HepG2 (cell line): ENCODE measurements around the gene THOP1. TPM values are rescaled to one million over a fixed set of nuclear protein-coding genes. Genes with fewer than 3 reads are reported as not detected.

Source experiments
- ATM ChIP-seq: fragments of 450-650 bp; IDR thresholded peaks from 2 replicates; pipeline ENCODE4 v1.7.1; 2017; ENCODE audit warnings: mild to moderate bottlenecking, borderline replicate concordance
- ETV6 ChIP-seq: sonication (generic); formaldehyde crosslinking; conservative IDR thresholded peaks from 2 replicates; pipeline ENCODE4 v1.4.0; 2020; ENCODE audit warnings: missing genetic modification reagents
- KDM1A ChIP-seq: IDR thresholded peaks from 2 replicates; pipeline ENCODE4 v1.6.1; 2016; ENCODE audit warnings: missing compliant biosample characterization
- MIER2 ChIP-seq: IDR thresholded peaks from 2 replicates; pipeline ENCODE4 v1.6.1; 2016; ENCODE audit warnings: missing biosample characterization, missing genetic modification reagents
- MTERF4 ChIP-seq: sonication (generic); formaldehyde crosslinking; IDR thresholded peaks from 2 replicates; pipeline ENCODE4 v1.8.0; 2023; ENCODE audit warnings: mild to moderate bottlenecking, missing genetic modification reagents
- PHF20 ChIP-seq: sonication (generic); formaldehyde crosslinking; IDR thresholded peaks from 2 replicates; pipeline ENCODE4 v1.5.0; 2020; ENCODE audit warnings: mild to moderate bottlenecking, missing genetic modification reagents
- SUZ12 ChIP-seq: fragments of 150-350 bp; IDR thresholded peaks from 2 replicates; pipeline ENCODE4 v1.6.1; 2014; ENCODE audit warnings: low read depth, low read length
- TFE3 ChIP-seq: IDR thresholded peaks from 2 replicates; pipeline ENCODE4 v1.6.1; 2016
- THRA ChIP-seq: sonication (generic); formaldehyde crosslinking; IDR thresholded peaks from 2 replicates; pipeline ENCODE4 v1.4.0; 2020; ENCODE audit warnings: missing genetic modification reagents, borderline replicate concordance
- USF2 ChIP-seq, 2 experiments: sonication (generic) in 1 of 2; formaldehyde crosslinking in 1 of 2; IDR thresholded peaks; 2 replicates each; pipeline versions ENCODE4 v1.5.1 to v1.6.1; 2011 to 2020; ENCODE audit warnings: borderline replicate concordance in 1 of 2, low read depth in 1 of 2, low read length in 1 of 2, mild to moderate bottlenecking in 1 of 2, missing genetic modification reagents in 1 of 2, moderate library complexity in 1 of 2
- ZBTB33 ChIP-seq: sonication (generic); formaldehyde crosslinking; IDR thresholded peaks from 2 replicates; pipeline ENCODE4 v1.4.0; 2020; ENCODE audit warnings: missing genetic modification reagents
- ZEB1 ChIP-seq: IDR thresholded peaks from 2 replicates; pipeline ENCODE4 v1.6.1; 2012; ENCODE audit warnings: mild to moderate bottlenecking, low read depth, inconsistent platforms; ENCODE audit not compliant: insufficient replicate concordance
- ZNF232 ChIP-seq: sonication (generic); formaldehyde crosslinking; IDR thresholded peaks from 2 replicates; pipeline ENCODE4 v1.4.0; 2020; ENCODE audit warnings: missing genetic modification reagents, borderline replicate concordance
- ZNF251 ChIP-seq: sonication (generic); formaldehyde crosslinking; IDR thresholded peaks from 2 replicates; pipeline ENCODE4 v1.9.0; 2021; ENCODE audit warnings: mild to moderate bottlenecking, missing genetic modification reagents
- ZNF550 ChIP-seq: sonication (generic); formaldehyde crosslinking; IDR thresholded peaks from 2 replicates; pipeline ENCODE4 v1.4.0; 2020; ENCODE audit warnings: mild to moderate bottlenecking, missing genetic modification reagents, borderline replicate concordance
- ZUFSP ChIP-seq: sonication (generic); formaldehyde crosslinking; IDR thresholded peaks from 2 replicates; pipeline ENCODE4 v1.9.0; 2021; ENCODE audit warnings: missing genetic modification reagents, mild to moderate bottlenecking, borderline replicate concordance
- polyA plus RNA-seq, 8 experiments: library from polyadenylated mRNA; depleted of rRNA in 3 of 8; stranded (reverse) in 7 of 8; unstranded in 1 of 8; fragments of >200 nt; fragmentation: Illumina TruSeq in 4 of 8; extraction: Trizol in 4 of 8; gene quantifications; 2 replicates each; pipeline versions ENCODE4 v1.2.1 to v1.2.3, GENCODE V29; 2011 to 2016; ENCODE audit warnings: low read depth in 4 of 8, missing spikeins in 1 of 8, mixed read lengths in 1 of 8; ENCODE audit not compliant: insufficient read depth in 1 of 8
- total RNA-seq, 5 experiments: library from RNA; depleted of rRNA; stranded (reverse); fragments of >200 nt; fragmentation: Illumina TruSeq; extraction: Trizol; gene quantifications; 2 replicates each; pipeline ENCODE4 v1.2.3, GENCODE V29; 2016; ENCODE audit warnings: low read depth in 1 of 5
- TF ChIP-seq, protein P1 (sequence below): sonication (generic); formaldehyde crosslinking; IDR thresholded peaks from 2 replicates; pipeline ENCODE4 v1.8.0; 2022; ENCODE audit warnings: mild to moderate bottlenecking, missing genetic modification reagents, borderline replicate concordance

Gene THOP1
- total and polyA plus RNA-seq, 2 of the 13 experiments (the other 11 are each of a cell fraction or from before 2014, with no cell fraction given) = 74.4 to 116 TPM

GRCh38 chr19:2819540-2820111 is 34.3 kb downstream of the THOP1 start, which contains the start of gene ZNF554 (continued):
- no peak; the same call in 1 of the 2 replicates for TF ChIP-seq MTERF4 (CRISPR knock-in tag)
- no peak; the same call in 1 of the 2 replicates for TF ChIP-seq ETV6 (CRISPR knock-in tag)
- peak; percentile 96 for TF ChIP-seq ZBTB33 (CRISPR knock-in tag)
- peak; percentile 65 for TF ChIP-seq THRA
- peak; percentile 66; the same call in 1 of the 2 replicates for TF ChIP-seq ZNF232 (CRISPR knock-in tag)
- TF ChIP-seq TFE3 (CRISPR knock-in tag) = peak; percentile 66
- TF ChIP-seq ATM = no peak
- no peak for TF ChIP-seq ZNF251
- no peak for TF ChIP-seq ZUFSP (CRISPR knock-in tag)
- peak; percentile 24; the same call in 1 of the 2 replicates for TF ChIP-seq MIER2 (CRISPR knock-in tag)
- peak; percentile 59 for TF ChIP-seq PHF20 (CRISPR knock-in tag)
- peak; percentile 91 for TF ChIP-seq SUZ12
- TF ChIP-seq ZNF550 (CRISPR knock-in tag) = no peak
- peak; percentile 40 for TF ChIP-seq ZEB1
- TF ChIP-seq, protein P1, sequence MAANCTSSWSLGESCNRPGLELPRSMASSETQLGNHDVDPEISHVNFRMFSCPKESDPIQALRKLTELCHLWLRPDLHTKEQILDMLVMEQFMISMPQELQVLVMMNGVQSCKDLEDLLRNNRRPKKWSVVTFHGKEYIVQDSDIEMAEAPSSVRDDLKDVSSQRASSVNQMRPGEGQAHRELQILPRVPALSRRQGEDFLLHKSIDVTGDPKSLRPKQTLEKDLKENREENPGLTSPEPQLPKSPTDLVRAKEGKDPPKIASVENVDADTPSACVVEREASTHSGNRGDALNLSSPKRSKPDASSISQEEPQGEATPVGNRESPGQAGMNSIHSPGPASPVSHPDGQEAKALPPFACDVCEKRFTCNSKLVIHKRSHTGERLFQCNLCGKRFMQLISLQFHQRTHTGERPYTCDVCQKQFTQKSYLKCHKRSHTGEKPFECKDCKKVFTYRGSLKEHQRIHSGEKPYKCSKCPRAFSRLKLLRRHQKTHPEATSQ = no peak
- TF ChIP-seq USF2 (IDR thresholded peaks at IDR 0.05; ENCODE audit: low read depth, low read length) = no peak
- no peak; the same call in 1 of the 2 replicates for TF ChIP-seq USF2 (CRISPR knock-in tag; IDR thresholded peaks at IDR 0.05; ENCODE audit: borderline replicate concordance)
- no peak for TF ChIP-seq KDM1A (CRISPR knock-in tag)
